ENCODE data around the gene WDR37.

WDR37 gene

DNA sequence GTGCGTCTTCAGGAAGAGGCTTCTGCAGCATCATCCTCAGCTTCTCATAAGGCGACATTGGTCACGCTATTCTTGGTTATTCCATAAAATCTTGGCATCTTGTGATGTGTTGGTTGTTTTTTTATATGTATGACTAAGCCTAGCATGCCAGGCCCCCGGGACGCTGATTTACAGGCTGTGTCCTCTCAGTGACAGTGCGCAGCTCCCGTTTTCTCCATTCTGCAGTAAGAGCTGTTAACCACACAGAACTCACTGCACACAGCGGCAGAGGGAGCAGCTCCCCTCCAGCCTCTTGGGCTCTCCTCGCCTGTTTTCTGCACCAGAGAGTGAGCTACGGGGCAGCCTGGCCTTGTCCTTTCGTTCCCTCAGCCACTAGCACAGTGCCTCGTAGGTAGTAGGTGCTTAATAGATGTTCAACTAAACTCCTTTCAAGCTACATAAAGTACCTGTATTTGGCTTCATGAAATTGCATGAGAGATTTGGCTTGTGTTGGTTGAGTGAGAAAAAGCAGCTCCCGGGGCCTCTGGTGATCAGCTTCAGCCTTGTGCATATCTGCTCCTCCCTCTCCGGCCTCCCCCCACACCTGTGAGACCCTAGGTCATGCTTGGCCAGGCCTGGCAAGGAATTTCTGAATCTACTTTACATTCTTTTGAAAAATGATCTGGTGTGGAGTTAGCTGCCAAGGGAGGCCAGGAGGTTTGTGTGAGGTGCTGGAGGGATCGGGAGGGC is 116.2 kb downstream of the WDR37 start:
- DNase-seq = no peak

DNA sequence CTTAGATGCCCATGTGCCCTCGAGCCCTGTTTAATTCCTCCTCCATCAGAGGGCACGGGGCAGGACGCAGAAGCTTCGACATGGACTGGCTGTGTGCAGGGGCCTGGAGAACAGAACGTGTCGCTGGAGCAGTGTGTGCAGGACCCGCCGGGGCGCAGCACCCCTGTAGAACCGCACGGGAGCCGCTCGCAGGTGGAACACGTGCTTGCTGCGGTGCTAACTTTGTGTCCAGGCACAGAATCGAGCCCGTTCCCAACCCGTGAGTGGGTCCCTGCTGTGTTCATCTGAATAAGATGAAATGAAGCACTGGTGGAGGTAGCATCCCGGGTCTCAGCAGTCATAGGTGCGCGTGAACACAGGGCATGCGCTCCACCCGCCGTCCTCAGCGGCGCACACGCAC is 116.9 kb downstream of the WDR37 start:
- no peak for DNase-seq

DNA sequence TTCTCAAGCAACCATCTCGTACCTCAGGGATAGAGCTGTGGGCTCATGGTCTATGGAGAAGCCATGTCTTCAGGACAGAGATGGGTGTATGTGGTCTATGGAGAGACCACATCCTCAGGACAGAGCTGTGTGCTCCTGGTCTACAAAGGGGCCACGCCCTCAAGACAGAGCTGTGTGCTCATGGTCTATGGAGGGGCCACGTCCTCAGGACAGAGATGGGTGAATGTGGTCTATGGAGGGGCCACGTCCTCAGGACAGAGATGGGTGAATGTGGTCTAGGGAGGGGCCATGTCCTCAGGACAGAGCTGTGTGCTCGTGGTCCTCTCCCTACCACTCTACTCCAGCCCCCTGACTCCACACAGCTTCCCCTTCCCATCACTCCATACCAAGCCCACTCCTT is 117.8 kb downstream of the WDR37 start:
- DNase-seq = no peak

DNA sequence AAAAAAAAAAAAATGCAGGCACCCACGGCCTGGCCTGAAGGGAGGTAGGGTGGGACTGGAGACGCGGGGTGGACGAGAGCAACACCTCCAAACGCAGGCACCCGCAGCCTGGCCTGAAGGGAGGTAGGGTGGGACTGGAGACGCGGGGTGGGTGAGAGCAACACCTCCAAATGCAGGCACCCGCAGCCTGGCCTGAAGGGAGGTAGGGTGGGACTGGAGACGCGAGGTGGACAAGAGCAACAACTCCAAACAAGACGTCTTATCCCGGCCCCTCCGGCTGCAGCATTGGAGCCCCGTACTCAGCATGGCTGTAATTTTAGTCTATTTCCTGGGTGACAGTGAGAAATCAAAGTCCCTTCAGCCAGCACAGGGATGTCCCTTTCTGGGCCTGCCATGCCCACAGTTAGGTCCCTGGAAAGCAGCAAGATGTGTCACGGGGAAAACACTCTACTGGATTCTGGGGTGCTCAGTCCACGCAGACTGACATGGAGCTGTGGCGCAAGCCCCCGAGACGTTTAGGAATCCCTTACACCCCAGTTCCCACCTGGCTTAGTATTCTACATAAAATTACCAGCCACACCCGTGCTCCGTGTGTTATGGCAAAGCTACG is 119.9 kb downstream of the WDR37 start:
- no peak for DNase-seq

DNA sequence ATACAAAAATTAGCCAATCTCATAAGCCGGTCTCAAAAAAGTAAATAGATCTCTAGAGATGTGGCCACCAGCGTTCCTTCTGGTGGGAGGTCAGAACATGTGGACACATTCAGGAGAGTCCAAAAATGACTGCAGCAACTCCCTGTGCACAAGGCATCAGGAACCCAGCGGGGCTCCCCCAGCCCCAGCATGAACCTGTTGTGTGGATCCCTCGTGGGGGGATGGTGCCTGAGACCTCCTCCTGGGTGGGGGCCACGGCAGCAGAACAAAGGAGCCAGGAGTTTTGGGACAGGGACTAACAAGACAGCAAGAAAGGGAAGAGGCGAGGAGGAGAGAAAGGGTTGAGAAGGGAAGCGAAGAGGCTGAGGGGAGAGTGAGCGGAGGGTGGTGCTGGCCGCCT is 121.8 kb downstream of the WDR37 start:
- no peak for DNase-seq

DNA sequence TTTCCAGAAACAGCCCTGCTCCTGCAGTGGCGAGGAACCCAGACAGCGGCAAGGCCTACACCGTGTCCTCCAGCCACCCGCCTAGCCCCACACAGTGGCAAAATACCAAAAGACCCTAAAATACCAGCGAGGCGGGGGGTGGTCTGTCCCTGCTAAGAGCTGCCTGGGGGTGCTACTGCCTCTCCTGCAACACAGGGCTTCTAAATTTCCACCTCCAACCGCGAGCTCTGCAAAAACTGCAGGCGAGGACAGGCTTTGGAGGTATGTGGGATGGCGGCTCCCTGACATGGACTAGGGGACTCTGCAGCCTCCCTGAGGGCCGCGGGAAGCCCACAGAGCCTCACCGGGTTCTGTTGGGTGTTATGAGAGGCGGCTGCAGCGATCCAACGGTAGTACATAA is 122.3 kb downstream of the WDR37 start:
- no peak for DNase-seq

DNA sequence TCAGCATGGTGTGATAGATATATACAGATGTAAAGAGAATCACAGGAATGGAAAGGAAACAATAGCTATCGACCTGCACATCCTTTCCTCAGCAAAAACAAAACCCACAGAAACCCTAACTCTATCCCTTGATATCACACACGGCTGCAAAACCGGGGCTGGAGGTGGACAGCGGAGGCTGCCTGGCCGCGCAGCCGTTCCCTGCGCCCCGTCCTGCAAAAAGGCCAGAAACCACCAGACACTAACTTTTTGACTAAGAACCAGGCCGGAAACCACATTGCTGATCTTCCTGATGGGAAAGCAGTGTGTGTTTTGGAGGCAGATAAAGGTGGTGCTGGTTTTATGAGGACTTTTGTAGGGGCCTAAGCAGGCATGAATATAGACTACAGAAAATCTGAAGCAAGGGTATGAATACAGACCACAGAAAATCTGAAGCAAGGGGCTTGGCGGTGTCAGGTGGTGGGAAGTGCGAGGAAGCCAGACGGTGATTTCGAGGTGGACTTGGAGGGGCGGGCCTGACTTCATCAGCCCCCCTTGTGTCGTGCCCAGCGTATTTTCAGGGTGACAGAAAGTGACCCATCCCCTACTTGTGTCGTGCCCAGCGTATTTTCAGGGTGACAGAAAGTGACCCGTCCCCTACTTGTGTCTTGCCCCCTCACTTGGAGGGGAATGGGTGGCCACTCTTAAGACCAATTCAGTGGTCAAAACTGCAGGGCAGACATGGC is 123.3 kb downstream of the WDR37 start:
- DNase-seq = no peak

DNA sequence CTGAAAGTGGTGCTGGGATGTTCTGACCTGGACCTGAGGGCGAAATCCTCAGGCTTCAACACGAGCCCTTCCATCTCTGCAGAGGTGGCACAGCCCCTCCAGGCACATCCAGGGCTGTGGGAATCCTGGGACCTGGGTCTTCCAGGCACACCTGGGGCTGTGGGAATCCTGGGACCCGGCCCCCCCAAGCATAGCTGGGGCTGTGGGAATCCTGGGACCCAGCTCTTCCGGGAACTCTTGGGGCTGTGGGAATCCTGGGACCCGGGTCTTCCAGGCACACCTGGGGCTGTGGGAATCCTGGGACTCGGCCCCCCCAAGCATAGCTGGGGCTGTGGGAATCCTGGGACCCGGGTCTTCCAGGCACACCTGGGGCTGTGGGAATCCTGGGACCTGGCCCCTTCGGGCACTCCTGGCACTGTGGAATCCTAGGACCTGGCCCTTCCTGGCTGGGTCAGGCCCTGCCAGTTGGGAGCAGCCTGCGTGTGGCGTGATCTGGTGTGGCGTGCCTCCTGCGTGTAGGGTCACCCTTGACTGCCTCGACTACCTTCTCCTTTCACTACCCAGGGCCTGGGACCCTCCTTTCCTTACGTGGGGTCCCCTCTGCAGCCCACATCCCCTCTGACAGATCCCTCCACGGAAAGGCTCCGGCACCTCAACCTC is 124.0 kb downstream of the WDR37 start:
- DNase-seq = no peak

DNA sequence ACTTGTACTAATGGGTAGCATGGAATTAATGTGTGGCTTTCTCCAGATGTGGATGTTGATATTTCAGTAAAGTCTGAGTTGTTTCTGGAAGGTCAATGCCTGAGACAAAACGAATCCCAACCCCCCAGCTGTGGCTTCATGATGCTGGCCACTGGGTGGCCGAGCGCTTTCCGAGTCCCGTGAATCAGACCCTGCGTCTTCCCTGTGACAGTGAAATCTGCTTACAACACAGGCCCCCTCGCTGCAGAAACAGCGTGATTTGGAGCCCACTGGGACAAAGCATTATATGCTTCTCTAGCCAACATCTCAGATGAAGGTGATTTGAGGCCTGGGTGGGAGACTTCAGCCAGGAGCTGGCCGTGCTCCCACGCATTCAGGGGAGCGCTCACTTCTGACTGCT is 124.7 kb downstream of the WDR37 start:
- DNase-seq = no peak

All from right hindlimb (tissue), 1 donor.